H7 (cell line): ENCODE measurements around the gene HAGHL. TPM values are rescaled to one million over a fixed set of nuclear protein-coding genes. Genes with fewer than 3 reads are reported as not detected.

Experiments
- DNase-seq: peaks from one replicate; pipeline ENCODE4 v3.0.0; 2012
- H3K27me3 ChIP-seq: 2 replicates; pipeline ENCODE4 v1.6.0; 2011; ENCODE audit warnings: mild to moderate bottlenecking, low read length; ENCODE audit not compliant: control insufficient read depth, insufficient read depth
- H3K36me3 ChIP-seq: replicated peaks from 2 replicates; pipeline ENCODE4 v1.5.1; 2011; ENCODE audit warnings: low read length; ENCODE audit not compliant: control insufficient read depth, insufficient read depth
- H3K4me3 ChIP-seq: 2 replicates; pipeline ENCODE4 v1.5.1; 2011; ENCODE audit warnings: low read depth, mild to moderate bottlenecking, control low read depth, low read length, moderate library complexity; ENCODE audit not compliant: insufficient read depth
- total RNA-seq: library from RNA; depleted of rRNA; stranded (reverse); fragments of >200 nt; shearing (Covaris generic); gene quantifications from 2 replicates; pipeline ENCODE4 v1.2.3, GENCODE V29; 2014

The HAGHL gene
- total RNA-seq, 1 experiment from 2014 or later: 26.6 TPM

- peak; percentile 84 for DNase-seq
- Histone ChIP-seq H3K36me3 (no peaks in the 10 kb centered on the region), H3K27me3 (peaks cover 73% of the 10 kb centered on the region), H3K4me3 (peak overlapping the region; percentile 75)
Observed at GRCh38 chr16:695355-696089, 31.4 kb upstream of the HAGHL start.

- no peak overlapping the region for H3K4me3 ChIP-seq
- DNase-seq: no peak
- H3K27me3 ChIP-seq: peaks cover 81% of the 10 kb centered on the region
- no peaks in the 10 kb centered on the region for H3K36me3 ChIP-seq
Observed at GRCh38 chr16:698911-699671, 27.8 kb upstream of the HAGHL start.

DNA sequence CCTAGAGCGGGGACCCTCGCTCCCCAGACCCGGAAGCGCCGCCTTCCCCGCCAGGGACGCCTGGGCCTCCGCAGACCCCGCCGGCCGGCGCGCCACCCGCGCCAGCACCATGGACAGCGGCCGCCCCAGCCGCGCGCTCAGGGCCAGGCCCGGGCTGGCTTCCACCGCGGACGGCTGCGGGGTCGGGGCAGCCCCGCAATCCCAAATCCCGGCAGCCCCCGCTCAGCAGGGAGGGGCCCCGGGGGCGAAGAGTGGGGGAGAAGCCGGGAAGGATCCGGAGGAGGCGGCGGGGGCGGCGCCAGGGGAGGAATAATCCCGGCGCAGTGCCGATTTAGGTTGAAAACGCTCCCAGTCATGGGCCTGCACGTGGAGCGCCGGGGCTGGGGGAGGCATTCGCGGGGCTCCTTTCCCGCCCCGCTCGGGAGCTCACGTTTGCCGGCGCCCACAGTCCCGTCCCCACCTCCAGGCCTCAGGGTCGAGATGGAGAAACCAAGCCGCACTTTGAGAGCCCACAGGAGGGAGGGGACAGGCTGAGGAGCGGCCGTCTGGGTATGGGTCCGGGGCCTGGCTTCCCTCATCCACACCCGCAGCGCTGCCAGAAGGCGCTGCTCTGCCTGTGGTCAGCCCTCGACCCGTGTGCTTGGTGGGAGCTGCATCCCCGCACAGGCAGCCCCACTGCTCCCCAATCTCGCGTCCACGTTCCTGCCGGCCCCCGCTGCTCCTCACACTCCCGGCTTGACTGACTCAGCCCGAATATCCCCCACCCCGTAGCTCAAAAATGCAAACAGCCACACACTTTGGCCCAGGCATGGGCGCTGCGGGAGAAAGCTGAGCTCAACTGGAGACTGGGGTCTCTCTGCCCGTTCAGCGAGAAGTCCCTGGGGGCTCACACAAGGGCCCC lies 26.0 kb upstream of the HAGHL start:
- Histone ChIP-seq H3K4me3 (0 out of 2 replicates have a peak overlapping the region, but pooled peaks have one; percentile 3), H3K36me3 (no peaks in the 10 kb centered on the region), H3K27me3 (peaks cover 78% of the 10 kb centered on the region)
- peak; percentile 98 for DNase-seq

DNA sequence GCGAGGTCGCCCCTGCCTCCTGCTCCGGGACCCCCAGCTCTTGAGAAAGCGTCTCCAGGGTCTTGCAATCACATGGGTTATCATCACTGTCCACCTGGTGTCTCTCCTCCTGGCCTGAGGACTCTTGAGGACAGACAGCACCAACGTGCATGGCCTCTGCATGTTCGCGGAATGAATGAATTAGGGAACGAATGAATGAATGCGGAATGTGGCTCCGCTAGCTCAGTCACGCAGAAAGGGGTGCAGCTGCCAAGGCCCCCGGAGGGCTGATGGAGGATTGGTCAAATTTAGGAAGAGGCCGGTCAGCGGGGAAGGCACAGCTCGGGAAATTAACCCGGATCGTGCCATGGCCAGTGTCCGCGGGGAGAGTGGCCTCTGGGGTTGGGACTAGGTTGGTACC lies 24.6 kb upstream of the HAGHL start:
- no peak for DNase-seq
- H3K36me3 ChIP-seq: no peaks in the 10 kb centered on the region
- H3K27me3 ChIP-seq: peaks cover 84% of the 10 kb centered on the region
- no peak overlapping the region for H3K4me3 ChIP-seq

GRCh38 chr16:703406-703805 lies 23.5 kb upstream of the HAGHL start:
- no peaks in the 10 kb centered on the region for H3K36me3 ChIP-seq
- DNase-seq: peak; percentile 69
- H3K27me3 ChIP-seq: peaks cover 88% of the 10 kb centered on the region
- H3K4me3 ChIP-seq: no peak overlapping the region

DNA sequence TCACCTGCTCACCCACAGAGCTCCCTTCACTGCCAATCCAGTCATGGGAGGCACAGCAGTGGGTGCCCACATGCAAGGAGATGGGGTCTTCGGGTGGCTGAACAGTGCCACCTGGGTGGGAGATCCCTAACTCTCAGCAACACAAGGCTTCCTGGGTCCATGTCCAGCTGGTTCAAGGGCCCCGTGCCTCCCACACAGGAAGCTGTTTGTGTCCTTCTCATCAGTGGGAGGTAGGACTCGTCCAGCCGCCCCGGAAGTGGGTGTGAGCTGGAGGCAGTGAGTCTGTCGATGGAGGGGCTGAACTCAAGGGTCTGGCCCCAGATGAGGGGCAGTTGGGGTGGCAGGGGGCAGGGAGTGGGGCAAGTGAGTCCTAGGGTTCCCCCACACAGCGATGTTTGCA lies 22.9 kb upstream of the HAGHL start:
- DNase-seq: no peak
- no peaks in the 10 kb centered on the region for H3K36me3 ChIP-seq
- H3K27me3 ChIP-seq: peaks cover 91% of the 10 kb centered on the region
- H3K4me3 ChIP-seq: no peak overlapping the region

DNA sequence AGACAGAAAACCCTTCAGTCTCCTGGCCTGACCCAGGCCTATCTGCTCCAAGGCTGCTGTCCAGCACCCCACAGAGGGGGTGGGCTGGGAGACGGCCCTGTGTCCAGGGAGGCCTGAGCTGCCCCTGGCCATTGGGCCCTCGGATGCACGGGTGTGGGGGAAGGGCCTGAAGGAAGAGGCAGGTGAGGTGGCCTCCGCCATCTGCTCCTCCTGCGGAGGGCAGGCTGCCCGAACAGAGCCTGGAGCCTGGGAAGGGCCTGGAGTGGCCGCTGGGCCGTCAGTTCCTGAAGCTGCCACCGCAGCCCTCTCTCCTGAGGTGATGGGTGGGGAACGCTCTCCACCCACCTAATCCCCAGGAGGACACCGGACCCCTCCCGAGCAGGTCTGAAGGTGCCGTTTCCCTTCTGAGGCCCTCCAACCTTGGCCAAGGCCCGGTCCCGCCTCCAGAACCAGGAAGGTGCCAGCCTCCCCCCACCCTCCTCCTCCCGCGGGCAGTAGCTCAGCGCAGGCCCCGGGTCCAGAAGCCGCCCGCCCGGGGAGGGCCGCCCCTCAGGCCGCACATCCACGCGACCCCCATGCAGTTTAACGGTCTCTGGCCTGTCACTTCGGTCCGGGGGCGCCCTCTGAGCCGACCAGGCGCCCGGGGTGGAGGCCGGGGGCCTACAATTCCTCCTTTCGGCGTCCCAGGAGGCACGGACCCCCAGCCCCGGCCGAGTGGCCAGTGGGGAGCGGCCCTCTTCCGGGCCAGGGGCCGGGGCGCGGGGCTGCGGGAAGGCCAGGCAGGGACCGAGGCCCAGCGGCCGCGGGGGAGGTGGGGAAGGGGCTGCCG lies 22.1 kb upstream of the HAGHL start:
- Histone ChIP-seq H3K27me3 (peaks cover 90% of the 10 kb centered on the region), H3K4me3 (peak overlapping the region; percentile 54; the same call in 1 of the 2 replicates), H3K36me3 (no peaks in the 10 kb centered on the region)
- DNase-seq: peak; percentile 86

- Histone ChIP-seq H3K36me3 (no peaks in the 10 kb centered on the region), H3K27me3 (peaks cover 86% of the 10 kb centered on the region), H3K4me3 (peak within 1 kb of the TSS; percentile 54)
- DNase-seq: peak; percentile 95
Observed at GRCh38 chr16:705431-706188, 21.3 kb upstream of the HAGHL start, which contains the start of gene FBXL16. TSS of gene FBXL16 (minus strand) at chr16:705801. CDS start at chr16:697405, 8,396 bp downstream.

DNA sequence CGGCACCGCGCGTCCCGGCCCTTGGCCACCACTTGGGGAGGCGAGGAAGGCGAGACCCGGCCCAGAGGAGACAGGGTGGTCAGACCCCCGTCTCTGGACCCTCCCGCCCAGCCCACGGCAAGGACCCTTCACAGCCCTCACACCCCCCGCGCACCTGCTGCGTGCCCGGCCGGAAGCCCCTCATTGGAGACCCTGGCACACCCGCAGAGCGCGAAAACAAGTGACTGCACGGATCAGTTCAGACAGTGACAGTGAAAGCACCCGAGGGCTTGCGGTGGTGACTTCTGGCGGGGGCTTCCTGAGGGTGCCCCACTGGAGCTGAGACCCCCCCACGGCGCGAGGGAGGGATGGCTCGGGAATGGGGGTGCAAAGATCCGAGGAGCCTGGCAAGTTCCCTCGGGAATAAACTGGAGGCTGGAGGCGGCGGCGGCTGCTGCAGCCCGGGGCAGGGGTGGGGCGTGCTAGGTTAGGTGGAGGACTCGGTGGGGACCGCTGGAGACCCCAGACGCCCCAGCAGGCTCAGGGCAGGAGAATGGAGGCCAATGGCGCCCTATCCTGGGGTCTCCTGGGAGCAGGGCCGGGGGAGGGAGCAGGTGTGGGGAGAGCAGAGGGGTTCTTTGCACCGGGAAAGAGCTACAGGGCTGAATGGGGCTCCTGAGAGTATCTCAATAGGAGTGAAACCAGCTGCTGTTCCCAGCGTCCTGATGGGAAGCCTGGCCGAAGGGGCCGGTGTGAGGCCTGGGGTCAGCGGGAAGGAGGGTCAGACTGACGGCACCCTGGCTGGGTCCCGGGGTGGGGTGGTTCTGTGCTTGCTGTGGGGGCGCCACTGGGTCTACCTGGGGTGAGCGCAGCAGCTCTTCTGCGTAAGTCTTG lies 20.5 kb upstream of the HAGHL start:
- DNase-seq: peak; percentile 89
- Histone ChIP-seq H3K4me3 (peak overlapping the region; percentile 44), H3K27me3 (peaks cover 81% of the 10 kb centered on the region), H3K36me3 (no peaks in the 10 kb centered on the region)

DNA sequence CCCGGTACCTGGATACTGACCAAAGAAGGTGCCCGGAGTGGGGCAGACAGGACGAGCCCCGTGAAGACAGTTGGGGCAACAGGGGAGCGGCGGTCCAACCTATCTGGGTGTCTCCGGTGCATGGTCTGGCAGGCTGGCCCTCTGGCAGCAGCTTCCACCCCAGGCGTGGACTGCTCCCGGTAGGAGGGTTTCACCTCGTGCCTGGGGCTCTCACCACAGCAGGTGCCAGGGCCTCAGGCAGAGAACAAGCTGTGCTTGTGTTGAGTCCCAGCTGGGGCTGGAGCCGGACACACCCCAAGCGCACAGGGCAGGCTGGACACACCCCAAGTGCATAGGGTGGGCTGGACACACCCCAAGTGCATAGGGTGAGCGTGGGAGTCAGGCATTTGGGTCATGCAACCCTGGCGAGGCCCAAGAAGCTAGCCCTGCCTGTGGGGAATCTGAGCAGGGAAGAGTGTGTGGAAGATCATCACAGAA lies 19.8 kb upstream of the HAGHL start:
- H3K4me3 ChIP-seq: no peak overlapping the region
- peaks cover 74% of the 10 kb centered on the region for H3K27me3 ChIP-seq
- DNase-seq: no peak
- H3K36me3 ChIP-seq: no peaks in the 10 kb centered on the region

DNA sequence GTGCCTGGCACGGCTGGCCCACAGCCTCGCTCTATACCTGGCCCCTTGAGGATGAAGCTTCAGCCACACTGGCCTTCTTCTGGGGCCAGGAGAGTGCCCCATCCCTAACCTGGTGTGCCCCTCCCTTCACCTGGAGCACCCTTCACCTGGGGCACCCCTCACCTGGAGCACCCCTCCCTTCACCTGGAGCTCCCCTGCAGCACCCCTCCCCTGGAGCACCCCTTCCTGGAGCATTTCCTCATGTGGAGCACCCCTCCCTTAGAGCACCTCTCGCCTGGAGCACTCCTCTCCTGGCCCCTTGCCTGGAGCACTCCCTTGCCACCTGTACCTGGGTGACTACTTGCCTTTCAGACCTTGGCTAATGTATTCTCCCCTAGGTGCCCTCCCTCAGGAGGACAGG lies 18.9 kb upstream of the HAGHL start:
- peaks cover 65% of the 10 kb centered on the region for H3K27me3 ChIP-seq
- no peak for DNase-seq
- no peaks in the 10 kb centered on the region for H3K36me3 ChIP-seq
- H3K4me3 ChIP-seq: no peak overlapping the region

DNA sequence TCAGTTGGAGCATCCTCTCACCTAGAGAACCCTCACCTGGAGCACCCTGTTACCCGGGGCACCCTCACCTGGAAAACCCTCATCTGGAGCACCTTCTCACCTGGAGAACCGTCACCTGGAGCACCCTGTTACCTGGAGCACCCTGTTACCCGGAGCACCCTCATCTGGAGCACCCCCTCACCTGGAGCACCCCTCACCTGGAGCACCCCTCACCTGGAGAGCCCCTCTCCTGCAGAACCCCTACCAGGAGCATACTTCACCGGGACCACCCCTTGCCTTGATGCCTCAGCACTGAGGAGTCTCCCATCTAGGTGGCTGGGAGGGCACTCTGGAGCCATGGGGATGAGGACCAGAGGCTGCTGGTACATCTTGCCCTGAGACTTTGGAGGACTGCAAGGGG lies 17.9 kb upstream of the HAGHL start:
- H3K36me3 ChIP-seq: no peaks in the 10 kb centered on the region
- DNase-seq: no peak
- no peak overlapping the region for H3K4me3 ChIP-seq
- H3K27me3 ChIP-seq: peaks cover 58% of the 10 kb centered on the region
